ENCODE data around the gene GNG12.

DNA sequence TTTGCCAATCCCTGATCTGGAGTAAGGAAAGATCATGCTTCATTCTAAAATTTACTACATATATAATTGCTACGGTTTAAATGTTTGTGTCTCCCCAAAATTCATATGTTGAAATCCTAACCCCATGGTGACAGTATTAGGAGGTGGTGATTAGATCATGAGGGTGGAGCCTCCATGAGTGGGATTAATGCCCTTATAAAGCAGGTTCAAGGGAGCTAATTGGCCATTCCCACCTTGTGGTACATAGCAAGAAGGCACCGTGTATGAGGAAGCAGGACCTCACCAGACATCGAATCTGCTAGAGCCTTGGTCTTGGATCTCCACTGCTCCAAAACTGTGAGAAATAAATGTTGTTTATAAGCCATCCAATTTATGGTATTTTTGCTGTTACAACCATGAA is 92.7 kb downstream of the GNG12 start:
- TF ChIP-seq, protein P1, sequence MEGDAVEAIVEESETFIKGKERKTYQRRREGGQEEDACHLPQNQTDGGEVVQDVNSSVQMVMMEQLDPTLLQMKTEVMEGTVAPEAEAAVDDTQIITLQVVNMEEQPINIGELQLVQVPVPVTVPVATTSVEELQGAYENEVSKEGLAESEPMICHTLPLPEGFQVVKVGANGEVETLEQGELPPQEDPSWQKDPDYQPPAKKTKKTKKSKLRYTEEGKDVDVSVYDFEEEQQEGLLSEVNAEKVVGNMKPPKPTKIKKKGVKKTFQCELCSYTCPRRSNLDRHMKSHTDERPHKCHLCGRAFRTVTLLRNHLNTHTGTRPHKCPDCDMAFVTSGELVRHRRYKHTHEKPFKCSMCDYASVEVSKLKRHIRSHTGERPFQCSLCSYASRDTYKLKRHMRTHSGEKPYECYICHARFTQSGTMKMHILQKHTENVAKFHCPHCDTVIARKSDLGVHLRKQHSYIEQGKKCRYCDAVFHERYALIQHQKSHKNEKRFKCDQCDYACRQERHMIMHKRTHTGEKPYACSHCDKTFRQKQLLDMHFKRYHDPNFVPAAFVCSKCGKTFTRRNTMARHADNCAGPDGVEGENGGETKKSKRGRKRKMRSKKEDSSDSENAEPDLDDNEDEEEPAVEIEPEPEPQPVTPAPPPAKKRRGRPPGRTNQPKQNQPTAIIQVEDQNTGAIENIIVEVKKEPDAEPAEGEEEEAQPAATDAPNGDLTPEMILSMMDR (IDR thresholded peaks at IDR 0.05) = no peak
- TF ChIP-seq POLR2A (IDR thresholded peaks at IDR 0.05) = no peak

Measured in prostate gland (tissue), 2 donors.